K562 (cell line): ENCODE data around the gene ARHGEF17.

Experiments
- BHLHE40 ChIP-seq: IDR thresholded peaks from 2 replicates; pipeline ENCODE4 v1.6.1; 2011; ENCODE audit warnings: low read length, improper control_type of control experiment
- CHD2 ChIP-seq: IDR thresholded peaks from 2 replicates; pipeline ENCODE4 v1.6.1; 2011; ENCODE audit warnings: low read depth, low read length
- CTBP1 ChIP-seq: fragments of 450-650 bp; IDR thresholded peaks from 2 replicates; pipeline ENCODE4 v1.6.1; 2016; ENCODE audit warnings: borderline replicate concordance
- NR1H2 ChIP-seq: sonication (generic); formaldehyde crosslinking; IDR thresholded peaks from 2 replicates; pipeline ENCODE4 v1.4.0; 2020; ENCODE audit warnings: mild to moderate bottlenecking, missing genetic modification reagents
- NR2C2 ChIP-seq, 2 experiments: fragments of 200-800 bp in 1 of 2; sonication (Bioruptor generic) in 1 of 2; sonication (generic) in 1 of 2; formaldehyde crosslinking in 1 of 2; IDR thresholded peaks; 2 replicates each; pipeline versions ENCODE4 v1.6.1 to v1.8.0; 2016 to 2022; ENCODE audit warnings: mild to moderate bottlenecking in 1 of 2, missing compliant biosample characterization in 1 of 2, missing genetic modification characterization in 1 of 2, missing genetic modification reagents in 1 of 2
- POLR2AphosphoS2 ChIP-seq: IDR thresholded peaks from 2 replicates; pipeline ENCODE4 v1.6.1; 2012; ENCODE audit warnings: low read length, improper control_type of control experiment
- SMAD4 ChIP-seq: fragments of 250-450 bp; sonication (Bioruptor Pico); conservative IDR thresholded peaks from 2 replicates; pipeline ENCODE4 v1.8.0; 2021; ENCODE audit warnings: inconsistent platforms, mild to moderate bottlenecking, moderate library complexity
- USF1 ChIP-seq: sonication (generic); formaldehyde crosslinking; IDR thresholded peaks from 2 replicates; pipeline ENCODE4 v1.9.0; 2022; ENCODE audit warnings: mild to moderate bottlenecking, missing genetic modification reagents
- ZNF239 ChIP-seq: fragments of 250-450 bp; sonication (Bioruptor Pico); IDR thresholded peaks from 2 replicates; pipeline ENCODE4 v1.4.0; 2020; ENCODE audit warnings: mild to moderate bottlenecking
- ZNF277 ChIP-seq: fragments of 250-450 bp; sonication (Bioruptor Pico); IDR thresholded peaks from 2 replicates; pipeline ENCODE4 v1.8.0; 2022; ENCODE audit warnings: inconsistent platforms, mild to moderate bottlenecking, moderate library complexity, borderline replicate concordance

GRCh38 chr11:73267906-73268540, 40.1 kb upstream of the ARHGEF17 start:
- TF ChIP-seq ZNF239 (CRISPR knock-in tag), result no peak
- no peak for TF ChIP-seq NR1H2 (CRISPR knock-in tag)
- no peak for TF ChIP-seq USF1 (CRISPR knock-in tag)
- no peak for TF ChIP-seq CHD2
- TF ChIP-seq SMAD4, result no peak
- no peak for TF ChIP-seq CTBP1
- TF ChIP-seq ZNF277, result no peak
- no peak for TF ChIP-seq BHLHE40
- TF ChIP-seq NR2C2 (CRISPR knock-in tag; IDR thresholded peaks at IDR 0.05), result no peak
- TF ChIP-seq NR2C2 (tag; IDR thresholded peaks at IDR 0.05), result no peak
- TF ChIP-seq POLR2AphosphoS2, result no peak
